B cell (primary cell): ENCODE data around the gene TBX4. TPM values are rescaled to one million over a fixed set of nuclear protein-coding genes. Genes with fewer than 3 reads are reported as not detected.

Source experiments
- ATAC-seq: fragments of 200-7000 bp; cut with Tn5 transposase; one replicate; pipeline ENCODE4 v1.10.0; 2021; ENCODE audit warnings: low read depth, mild to moderate bottlenecking, moderate number of reproducible peaks, moderate library complexity
- CTCF ChIA-PET: fragments of 350-600 bp; sonication (Branson Sonifier 250); formaldehyde crosslinking; loops from one replicate; lab custom pipeline; 2021; ENCODE audit warnings: antibody characterized with exemption, inconsistent platforms; lab: Charles Lee
- POLR2A ChIA-PET: fragments of 350-600 bp; sonication (Branson Sonifier 250); formaldehyde crosslinking; loops from one replicate; lab custom pipeline; 2021; ENCODE audit warnings: antibody characterized with exemption; lab: Charles Lee
- DNase-seq: peaks from one replicate; pipeline ENCODE4 v3.0.0; 2013
- H2AFZ ChIP-seq: 2 replicates; pipeline ENCODE4 v1.6.1; 2012; ENCODE audit warnings: mild to moderate bottlenecking, low read depth, low read length; ENCODE audit not compliant: insufficient read depth, poor library complexity, severe bottlenecking
- H3K27ac ChIP-seq, 2 donors: 1 replicate in 1 of 2; 2 replicates in 1 of 2; pipeline ENCODE4 v1.5.1; 2012 to 2013; ENCODE audit warnings: low read length in 2 of 2, mild to moderate bottlenecking in 2 of 2, moderate library complexity in 1 of 2
- H3K27me3 ChIP-seq, 4 experiments: fragments of 200-600 bp in 1 of 4; sonication (generic) in 1 of 4; replicated peaks in 1 of 4; 1 replicate in 2 of 4; 2 replicates in 2 of 4; pipeline versions ENCODE4 v1.6.1 to v1.7.0; 2013 to 2016; ENCODE audit warnings: low read length in 3 of 4, mild to moderate bottlenecking in 2 of 4, mixed read lengths in 1 of 4, moderate library complexity in 1 of 4; ENCODE audit not compliant: insufficient read depth in 4 of 4, control insufficient read depth in 3 of 4; ENCODE audit errors: control extremely low read depth in 1 of 4
- H3K36me3 ChIP-seq, 2 experiments: replicated peaks in 1 of 2; 1 replicate in 1 of 2; 2 replicates in 1 of 2; pipeline versions ENCODE4 v1.6.1 to v1.7.1; 2013; ENCODE audit warnings: low read length in 1 of 2; ENCODE audit not compliant: insufficient read depth in 2 of 2, control insufficient read depth in 1 of 2; ENCODE audit errors: control extremely low read depth in 1 of 2, extremely low read depth in 1 of 2
- H3K4me1 ChIP-seq, 2 donors: fragments of 200-600 bp in 1 of 2; sonication (generic) in 1 of 2; 1 replicate in 1 of 2; 2 replicates in 1 of 2; pipeline versions ENCODE4 v1.5.1 to v1.6.1; 2013 to 2017; ENCODE audit warnings: low read length in 2 of 2; ENCODE audit not compliant: control insufficient read depth in 2 of 2, insufficient read depth in 2 of 2
- H3K4me2 ChIP-seq: replicated peaks from 2 replicates; pipeline ENCODE3; 2012; ENCODE audit warnings: mild to moderate bottlenecking, low read depth, low read length; ENCODE audit not compliant: poor library complexity, severe bottlenecking
- H3K4me3 ChIP-seq, 5 experiments: fragments of 200-600 bp in 1 of 5; sonication (generic) in 1 of 5; 1 replicate in 3 of 5; 2 replicates in 2 of 5; pipeline versions ENCODE4 v1.5.1 to v1.7.0; 2011 to 2016; ENCODE audit warnings: low read length in 4 of 5, mild to moderate bottlenecking in 4 of 5, low read depth in 2 of 5, control low read depth in 1 of 5, moderate library complexity in 1 of 5; ENCODE audit not compliant: insufficient read depth in 1 of 5; ENCODE audit errors: control extremely low read depth in 1 of 5, extremely low read depth in 1 of 5
- H3K79me2 ChIP-seq: fragments of 200-600 bp; sonication (generic); one replicate; pipeline ENCODE4 v1.6.0; 2016; ENCODE audit warnings: low read length; ENCODE audit not compliant: control insufficient read depth, insufficient read depth
- H3K9ac ChIP-seq: fragments of 200-600 bp; sonication (generic); 2 replicates; pipeline ENCODE4 v1.6.1; 2017; ENCODE audit warnings: mild to moderate bottlenecking, low read length, moderate library complexity
- H3K9me3 ChIP-seq, 3 donors: one replicate each; pipeline versions ENCODE4 v1.6.1 to v1.7.1; 2013; ENCODE audit warnings: low read length in 2 of 3; ENCODE audit not compliant: control insufficient read depth in 2 of 3, insufficient read depth in 1 of 3; ENCODE audit errors: control extremely low read depth in 1 of 3
- H4K20me1 ChIP-seq: 2 replicates; pipeline ENCODE4 v1.6.0; 2012; ENCODE audit warnings: mild to moderate bottlenecking, low read length; ENCODE audit not compliant: insufficient read depth, control insufficient read depth, poor library complexity, severe bottlenecking
- H3K27ac Mint-ChIP-seq: one replicate; pipeline ENCODE4 v1.8.0; 2021; ENCODE audit warnings: mixed read lengths
- H3K27me3 Mint-ChIP-seq: one replicate; pipeline ENCODE4 v1.8.0; 2021; ENCODE audit warnings: mixed read lengths
- H3K4me1 Mint-ChIP-seq: one replicate; pipeline ENCODE4 v1.8.0; 2021; ENCODE audit warnings: mixed read lengths
- H3K4me3 Mint-ChIP-seq: one replicate; pipeline ENCODE4 v1.8.0; 2021; ENCODE audit warnings: mixed read lengths
- H3K9me3 Mint-ChIP-seq: one replicate; pipeline ENCODE4 v1.8.0; 2022; ENCODE audit warnings: mixed read lengths; ENCODE audit not compliant: insufficient read depth
- CTCF ChIP-seq: fragments of 200-600 bp; IDR thresholded peaks from one replicate; pipeline ENCODE4 v1.8.0; 2022; ENCODE audit warnings: antibody characterized with exemption, mild to moderate bottlenecking
- EZH2 ChIP-seq: IDR thresholded peaks from 2 replicates; pipeline ENCODE4 v1.6.1; 2012; ENCODE audit warnings: borderline replicate concordance, low read depth, mild to moderate bottlenecking, moderate library complexity, low read length; ENCODE audit not compliant: insufficient read depth, poor library complexity, severe bottlenecking
- WGBS: methylation state at CpG from one replicate; pipeline ENCODE4 v1.1.5; 2013; ENCODE audit warnings: missing lambda C conversion rate; ENCODE audit not compliant: insufficient coverage; 5-methylcytosine and 5-hydroxymethylcytosine counted together
- intact Hi-C: fragments of 100-400 bp; cut with micrococcal nuclease; formaldehyde crosslinking; loops from one replicate; pipeline ENCODE4 v1.10.0; 2022
- polyA plus RNA-seq: library from polyadenylated mRNA; depleted of rRNA; stranded (reverse); fragments of >200 nt; gene quantifications from 2 replicates; pipeline ENCODE4 v1.2.3, GENCODE V29; 2012
- total RNA-seq, 2 donors: library from RNA; stranded (reverse); fragments of 120-200 nt in 1 of 2; gene quantifications; 1 replicate in 1 of 2; 2 replicates in 1 of 2; pipeline versions ENCODE4 v1.2.3 to v1.2.4, GENCODE V29; 2013 to 2022

The TBX4 gene
- total and polyA plus RNA-seq, 2 donors (not counting 1 experiment from before 2014, with no cell fraction given), result not detected

- H3K4me1 ChIP-seq, result peaks cover 37 to 46% of the 10 kb centered on the region in 2 donors
- 97% methylated on average over 8 of the region's 8 CpGs for WGBS
- POLR2A ChIA-PET, result no interaction called here
Measured at GRCh38 chr17:61413661-61414126, 38.5 kb upstream of the TBX4 start.

More at GRCh38 chr17:61413661-61414126, 38.5 kb upstream of the TBX4 start:
- ATAC-seq (no peak), DNase-seq (no peak)
- peak overlapping the region; percentile 72 for H3K4me3 Mint-ChIP-seq
- H3K9me3 Mint-ChIP-seq, result no peaks in the 10 kb centered on the region
- no peaks in the 10 kb centered on the region for H3K36me3 ChIP-seq
- no peaks in the 10 kb centered on the region for H3K79me2 ChIP-seq
- no peak overlapping the region for H2AFZ ChIP-seq
- no peak overlapping the region for H3K27ac ChIP-seq
- TF ChIP-seq CTCF, result no peak
- TF ChIP-seq EZH2, result no peak
- H3K27me3 Mint-ChIP-seq, result peaks cover 25% of the 10 kb centered on the region
- no peak overlapping the region for H3K27ac Mint-ChIP-seq
- peaks cover 12% of the 10 kb centered on the region for H4K20me1 ChIP-seq
- peaks cover 0 to 30% (median 0%) of the 10 kb centered on the region in 3 donors for H3K9me3 ChIP-seq
- H3K27me3 ChIP-seq, result peaks cover 0 to 63% (median 31%) of the 10 kb centered on the region in 4 experiments
- no peak overlapping the region for H3K4me2 ChIP-seq
- CTCF ChIA-PET, result interaction anchor here (0.5 to 3.2 kb wide), 6 partner anchors 31 to 689 kb away, joined by 3 to 30 read pairs (median 4); no protein-coding TSS in a partner anchor
- no peak overlapping the region for H3K9ac ChIP-seq
- peaks cover 27% of the 10 kb centered on the region for H3K4me1 Mint-ChIP-seq
- no peak overlapping the region for H3K4me3 ChIP-seq
- intact Hi-C loops, result loop anchor here (2.0 to 10.0 kb wide), 4 partner anchors 137 to 701 kb away; no protein-coding TSS in a partner anchor
